Measurements from ENCODE around the gene C20orf141. TPM values are rescaled to one million over a fixed set of nuclear protein-coding genes. Genes with fewer than 3 reads are reported as not detected.
"Not testable (repeated sequence)": the region's sequence is repeated elsewhere in the genome, so short reads cannot be mapped to it uniquely, and the experiment has no call there.

The C20orf141 gene
- total RNA-seq, 3 donors from 2014 or later (not counting 1 experiment from before 2014, with no cell fraction given), result not detected

DNA sequence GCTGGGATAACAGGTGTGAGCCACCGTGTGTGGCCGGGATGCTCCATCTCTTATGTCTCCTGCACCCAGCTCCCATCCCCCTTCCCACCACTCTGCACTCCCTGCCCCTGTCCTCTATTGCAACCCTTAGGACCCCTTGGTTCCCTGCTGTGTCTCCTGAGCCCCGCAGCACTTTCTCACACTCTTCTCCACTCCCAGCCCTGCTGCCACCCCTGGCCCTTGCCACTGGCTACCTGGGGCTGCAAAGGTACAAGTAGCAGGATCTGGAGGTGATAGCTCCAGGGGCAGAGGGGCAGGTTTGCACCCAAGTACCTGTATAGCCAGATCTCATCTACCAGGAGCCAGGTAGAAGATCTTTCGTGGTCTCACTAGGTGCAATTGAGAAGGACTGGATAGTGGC is 7.8 kb upstream of the C20orf141 start:
- Histone ChIP-seq H3K27ac (ENCODE audit: low read length) (no peak overlapping the region), H3K9me3 (ENCODE audit: control insufficient read depth, insufficient read depth, low read length) (no peaks in the 10 kb centered on the region), H3K4me1 (ENCODE audit: control insufficient read depth, insufficient read depth, low read length) (no peaks in the 10 kb centered on the region), H3K27me3 (ENCODE audit: control insufficient read depth, insufficient read depth, low read length) (peaks cover 20% of the 10 kb centered on the region), H3K4me3 (ENCODE audit: low read length) (no peak overlapping the region), H3K36me3 (ENCODE audit: control insufficient read depth, insufficient read depth, low read length) (no peaks in the 10 kb centered on the region)
- H3K9me3 Mint-ChIP-seq, result peaks cover 0 to 2% of the 10 kb centered on the region in 2 donors
- DNase-seq (no peak), ATAC-seq (no peak)
- 95% methylated on average over 4 of the region's 4 CpGs for WGBS (ENCODE audit: insufficient coverage)
- intact Hi-C loops (cut with micrococcal nuclease), result no loop called here
- TF ChIP-seq, protein P1, sequence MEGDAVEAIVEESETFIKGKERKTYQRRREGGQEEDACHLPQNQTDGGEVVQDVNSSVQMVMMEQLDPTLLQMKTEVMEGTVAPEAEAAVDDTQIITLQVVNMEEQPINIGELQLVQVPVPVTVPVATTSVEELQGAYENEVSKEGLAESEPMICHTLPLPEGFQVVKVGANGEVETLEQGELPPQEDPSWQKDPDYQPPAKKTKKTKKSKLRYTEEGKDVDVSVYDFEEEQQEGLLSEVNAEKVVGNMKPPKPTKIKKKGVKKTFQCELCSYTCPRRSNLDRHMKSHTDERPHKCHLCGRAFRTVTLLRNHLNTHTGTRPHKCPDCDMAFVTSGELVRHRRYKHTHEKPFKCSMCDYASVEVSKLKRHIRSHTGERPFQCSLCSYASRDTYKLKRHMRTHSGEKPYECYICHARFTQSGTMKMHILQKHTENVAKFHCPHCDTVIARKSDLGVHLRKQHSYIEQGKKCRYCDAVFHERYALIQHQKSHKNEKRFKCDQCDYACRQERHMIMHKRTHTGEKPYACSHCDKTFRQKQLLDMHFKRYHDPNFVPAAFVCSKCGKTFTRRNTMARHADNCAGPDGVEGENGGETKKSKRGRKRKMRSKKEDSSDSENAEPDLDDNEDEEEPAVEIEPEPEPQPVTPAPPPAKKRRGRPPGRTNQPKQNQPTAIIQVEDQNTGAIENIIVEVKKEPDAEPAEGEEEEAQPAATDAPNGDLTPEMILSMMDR (IDR thresholded peaks at IDR 0.05), result no peak
- H3K27me3 Mint-ChIP-seq (ENCODE audit: low read depth in 2 of 2), result peaks cover 52 to 58% of the 10 kb centered on the region in 2 donors
- no peak overlapping the region for H3K27ac Mint-ChIP-seq
- peaks cover 9% of the 10 kb centered on the region for H3K36me3 Mint-ChIP-seq
- H3K4me3 Mint-ChIP-seq, result no peak overlapping the region
- peaks cover 0 to 4% of the 10 kb centered on the region in 2 donors for H3K4me1 Mint-ChIP-seq

DNA sequence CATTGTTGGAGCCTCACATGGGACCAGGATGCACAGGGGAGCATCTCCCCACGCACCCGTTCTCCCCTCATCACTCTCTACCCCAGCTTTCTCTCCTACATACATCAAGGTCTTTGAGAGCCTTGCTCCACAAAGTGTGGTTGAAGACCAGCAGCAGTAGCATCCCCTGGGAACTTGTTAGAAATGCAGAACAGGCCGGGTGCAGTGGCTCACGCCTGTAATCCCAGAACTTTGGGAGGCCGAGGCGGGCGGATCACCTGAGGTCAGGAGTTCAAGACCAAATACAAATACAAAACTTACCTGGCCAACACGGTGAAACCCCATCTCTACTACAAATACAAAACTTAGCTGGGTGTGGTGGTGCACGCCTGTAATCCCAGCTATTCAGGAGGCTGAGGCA is 6.9 kb upstream of the C20orf141 start:
- H3K27ac Mint-ChIP-seq; H3K9me3 Mint-ChIP-seq; ATAC-seq; DNase-seq; H3K4me1 ChIP-seq (ENCODE audit: control insufficient read depth, insufficient read depth, low read length); H3K4me3 Mint-ChIP-seq; H3K36me3 ChIP-seq (ENCODE audit: control insufficient read depth, insufficient read depth, low read length); H3K9me3 ChIP-seq (ENCODE audit: control insufficient read depth, insufficient read depth, low read length); H3K4me1 Mint-ChIP-seq; intact Hi-C loops (cut with micrococcal nuclease); H3K4me3 ChIP-seq (ENCODE audit: low read length); H3K27ac ChIP-seq (ENCODE audit: low read length): not testable (repeated sequence)
- H3K27me3 ChIP-seq (ENCODE audit: control insufficient read depth, insufficient read depth, low read length), result peaks cover 17% of the 10 kb centered on the region
- 93% methylated on average over 9 of the region's 9 CpGs for WGBS (ENCODE audit: insufficient coverage)
- peaks cover 53 to 55% of the 10 kb centered on the region in 2 donors for H3K27me3 Mint-ChIP-seq (ENCODE audit: low read depth in 2 of 2)
- peaks cover 12% of the 10 kb centered on the region for H3K36me3 Mint-ChIP-seq

DNA sequence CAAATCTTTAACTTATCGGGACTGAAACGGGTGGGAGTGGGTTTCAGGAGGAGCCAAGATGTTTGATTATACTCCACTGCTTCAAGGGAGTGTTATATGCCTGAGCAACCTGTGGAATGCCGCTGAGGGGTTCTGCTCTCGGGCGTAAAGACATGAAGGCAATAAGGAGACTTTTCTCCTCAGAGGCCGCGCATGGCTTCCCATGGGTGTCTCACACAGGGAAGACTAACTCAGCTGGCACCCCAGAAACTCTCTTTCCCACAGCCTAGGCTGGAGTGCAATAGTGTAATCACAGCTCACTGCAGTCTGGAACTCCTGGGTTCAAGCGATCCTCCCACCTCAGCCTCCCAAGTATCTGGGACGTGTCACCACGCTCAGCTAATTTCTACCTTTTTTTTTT is 5.1 kb upstream of the C20orf141 start:
- TF ChIP-seq, protein P1 (IDR thresholded peaks at IDR 0.05), result no peak
- intact Hi-C loops (cut with micrococcal nuclease), result no loop called here
- H3K4me3 Mint-ChIP-seq, result no peak overlapping the region
- no peak for ATAC-seq
- peaks cover 47 to 52% of the 10 kb centered on the region in 2 donors for H3K27me3 Mint-ChIP-seq (ENCODE audit: low read depth in 2 of 2)
- peaks cover 0 to 8% of the 10 kb centered on the region in 2 donors for H3K9me3 Mint-ChIP-seq
- H3K27me3 ChIP-seq (ENCODE audit: control insufficient read depth, insufficient read depth, low read length), result peaks cover 14% of the 10 kb centered on the region
- no peak overlapping the region for H3K27ac Mint-ChIP-seq
- H3K36me3 Mint-ChIP-seq, result peaks cover 12% of the 10 kb centered on the region
- peaks cover 0 to 4% of the 10 kb centered on the region in 2 donors for H3K4me1 Mint-ChIP-seq
- H3K4me1 ChIP-seq (ENCODE audit: control insufficient read depth, insufficient read depth, low read length), result no peaks in the 10 kb centered on the region
- 94% methylated on average over 10 of the region's 10 CpGs for WGBS (ENCODE audit: insufficient coverage)
- H3K27ac ChIP-seq (ENCODE audit: low read length), result no peak overlapping the region
- H3K4me3 ChIP-seq (ENCODE audit: low read length), result no peak overlapping the region
- no peaks in the 10 kb centered on the region for H3K9me3 ChIP-seq (ENCODE audit: control insufficient read depth, insufficient read depth, low read length)
- no peaks in the 10 kb centered on the region for H3K36me3 ChIP-seq (ENCODE audit: control insufficient read depth, insufficient read depth, low read length)
- no peak for DNase-seq

DNA sequence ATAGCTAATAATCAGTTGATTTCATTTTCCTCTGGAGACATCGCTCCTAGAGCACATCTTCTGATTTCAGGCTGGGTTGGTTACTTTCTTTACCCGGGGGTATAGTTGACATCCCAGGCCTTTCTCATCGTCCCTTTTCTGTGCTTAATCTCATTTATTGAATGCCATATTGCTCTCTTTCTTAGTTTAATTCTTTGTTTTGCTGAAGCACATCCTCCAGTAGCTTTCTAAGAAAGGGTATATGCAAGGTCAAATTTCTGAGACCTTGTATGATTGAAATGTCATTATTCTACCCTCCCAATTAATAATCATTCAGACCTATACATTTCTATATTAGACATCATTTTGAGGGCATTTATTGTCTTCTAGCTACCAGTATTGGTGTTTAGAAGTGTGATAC is 2.6 kb upstream of the C20orf141 start:
- Histone ChIP-seq H3K27ac (ENCODE audit: low read length) (no peak overlapping the region), H3K27me3 (ENCODE audit: control insufficient read depth, insufficient read depth, low read length) (peaks cover 6% of the 10 kb centered on the region), H3K36me3 (ENCODE audit: control insufficient read depth, insufficient read depth, low read length) (no peaks in the 10 kb centered on the region), H3K4me3 (ENCODE audit: low read length) (no peak overlapping the region), H3K4me1 (ENCODE audit: control insufficient read depth, insufficient read depth, low read length) (peaks cover 5% of the 10 kb centered on the region), H3K9me3 (ENCODE audit: control insufficient read depth, insufficient read depth, low read length) (no peaks in the 10 kb centered on the region)
- Mint-ChIP-seq H3K4me1 (peaks cover 4 to 10% of the 10 kb centered on the region in 2 donors), H3K27me3 (ENCODE audit: low read depth in 2 of 2) (peaks cover 37% of the 10 kb centered on the region in 2 donors), H3K36me3 (peaks cover 6% of the 10 kb centered on the region), H3K27ac (no peak overlapping the region), H3K4me3 (no peak overlapping the region), H3K9me3 (peaks cover 0 to 8% of the 10 kb centered on the region in 2 donors)
- ATAC-seq (no peak), DNase-seq (no peak)
- TF ChIP-seq, protein P1 (IDR thresholded peaks at IDR 0.05), result no peak
- intact Hi-C loops (cut with micrococcal nuclease), result no loop called here
- 95% methylated on average over 3 of the region's 3 CpGs for WGBS (ENCODE audit: insufficient coverage)

All from natural killer cell (primary cell).